ENCODE measurements around the gene ALPK3.

Gene ALPK3

DNA sequence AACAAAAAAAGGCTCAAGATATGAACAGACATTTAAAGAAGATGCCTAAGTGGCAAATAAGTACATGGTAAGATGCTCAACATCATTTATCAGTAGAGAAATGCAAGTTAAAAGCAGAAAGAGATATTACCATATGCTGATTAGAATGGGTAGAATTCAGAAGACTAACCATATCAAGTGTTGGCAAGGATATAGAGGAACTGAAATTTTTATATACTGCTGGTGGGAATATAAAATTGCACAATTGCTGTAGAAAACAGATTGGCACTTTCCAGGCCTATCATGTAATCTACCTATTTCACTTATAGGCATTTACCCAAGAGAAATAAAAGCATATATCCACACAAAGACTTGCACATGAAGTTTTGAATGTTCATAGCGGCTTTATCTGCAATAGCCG lies 84.4 kb downstream of the ALPK3 start:
- TF ChIP-seq ZFX (IDR thresholded peaks at IDR 0.05; ENCODE audit: borderline replicate concordance) (no peak), CTCF (IDR thresholded peaks at IDR 0.05) (no peak)
- no peak overlapping the region for H3K27ac ChIP-seq

- H3K27ac ChIP-seq = no peak overlapping the region
- TF ChIP-seq ZFX (IDR thresholded peaks at IDR 0.05; ENCODE audit: borderline replicate concordance) (no peak), CTCF (IDR thresholded peaks at IDR 0.05) (no peak)
These were observed 86.6 kb downstream of the ALPK3 start for GRCh38 chr15:84903751-84904150.

DNA sequence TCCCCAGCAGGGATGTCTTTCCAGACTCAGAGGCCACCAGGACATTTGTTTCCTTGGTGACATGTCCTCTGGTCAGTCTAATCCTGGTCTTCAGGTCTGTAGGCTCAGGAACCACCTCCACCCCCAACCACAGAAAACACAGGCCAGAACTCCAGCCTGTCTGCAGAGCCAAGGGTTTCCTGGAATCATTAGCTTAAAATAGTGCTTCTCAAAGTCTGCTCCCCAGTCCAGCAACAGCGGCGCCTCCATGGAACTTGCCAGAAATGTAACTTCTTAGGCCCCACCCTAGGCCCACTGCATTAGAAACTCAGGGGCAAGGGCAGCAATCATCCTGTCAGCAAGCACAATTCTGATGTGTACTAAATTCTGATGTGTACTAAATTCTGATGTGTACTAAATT lies 87.3 kb downstream of the ALPK3 start:
- no peak overlapping the region for H3K27ac ChIP-seq
- TF ChIP-seq ZFX (IDR thresholded peaks at IDR 0.05; ENCODE audit: borderline replicate concordance) (no peak), CTCF (IDR thresholded peaks at IDR 0.05) (no peak)

- TF ChIP-seq CTCF (IDR thresholded peaks at IDR 0.05) (no peak), ZFX (IDR thresholded peaks at IDR 0.05; ENCODE audit: borderline replicate concordance) (no peak)
- H3K27ac ChIP-seq = no peak overlapping the region
These were observed 88.1 kb downstream of the ALPK3 start for GRCh38 chr15:84905016-84905916.

DNA sequence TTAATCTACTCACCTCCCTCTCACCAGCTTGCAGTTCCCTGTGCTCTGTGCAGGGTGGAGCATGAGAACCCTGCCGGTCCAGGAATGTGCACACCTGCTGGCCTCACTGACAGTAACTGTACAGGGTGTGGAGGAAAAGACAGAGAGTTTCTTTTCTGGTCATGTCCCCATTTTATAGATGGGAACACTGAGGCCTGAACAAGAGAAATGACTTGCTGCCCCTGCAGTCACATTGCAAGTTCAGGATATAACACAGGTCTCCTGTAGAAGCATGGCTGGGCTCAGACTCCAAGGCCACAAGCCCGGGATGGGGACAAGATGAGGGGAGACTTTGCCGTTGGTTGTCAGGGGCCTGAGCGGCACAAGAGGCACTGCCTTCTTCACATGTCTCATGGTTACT lies 90.6 kb downstream of the ALPK3 start:
- TF ChIP-seq ZFX (IDR thresholded peaks at IDR 0.05; ENCODE audit: borderline replicate concordance) (no peak), CTCF (IDR thresholded peaks at IDR 0.05) (no peak)
- H3K27ac ChIP-seq = no peak overlapping the region

- no peak overlapping the region for H3K27ac ChIP-seq
- no peak for TF ChIP-seq ZFX (IDR thresholded peaks at IDR 0.05; ENCODE audit: borderline replicate concordance)
- TF ChIP-seq CTCF (IDR thresholded peaks at IDR 0.05) = no peak
These were observed 91.4 kb downstream of the ALPK3 start for GRCh38 chr15:84908564-84908963.

DNA sequence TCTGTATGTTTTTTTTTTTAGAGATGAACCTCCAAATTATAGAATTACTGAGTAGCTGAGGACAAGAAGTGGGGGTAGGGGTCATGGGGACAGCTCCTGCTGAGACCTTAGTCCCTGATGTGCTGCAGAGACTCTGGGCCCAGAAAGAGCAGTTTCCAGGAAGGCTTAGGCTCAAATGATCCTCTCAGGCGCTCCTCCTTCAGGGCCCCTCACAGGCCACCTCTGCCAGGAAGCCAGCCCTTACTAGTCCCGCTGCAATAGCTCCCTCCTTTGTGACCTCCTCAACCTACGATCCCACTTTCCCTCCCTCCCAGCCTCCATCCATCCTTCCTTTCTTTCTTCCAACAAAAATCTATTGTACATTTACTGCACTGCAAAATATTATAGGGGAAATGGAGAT lies 91.9 kb downstream of the ALPK3 start:
- TF ChIP-seq CTCF (IDR thresholded peaks at IDR 0.05) (no peak), ZFX (IDR thresholded peaks at IDR 0.05; ENCODE audit: borderline replicate concordance) (no peak)
- no peak overlapping the region for H3K27ac ChIP-seq

Data from 22Rv1 (cell line).